Kidney glomerular epithelial cell (primary cell): ENCODE measurements around the gene DRICH1.
"Not testable (repeated sequence)": the region's sequence is repeated elsewhere in the genome, so short reads cannot be mapped to it uniquely, and the experiment has no call there.

ENCODE experiments used
- DNase-seq: peaks from one replicate; lab custom pipeline; 2025; lab: John Stamatoyannopoulos, UW

The DRICH1 gene

DNA sequence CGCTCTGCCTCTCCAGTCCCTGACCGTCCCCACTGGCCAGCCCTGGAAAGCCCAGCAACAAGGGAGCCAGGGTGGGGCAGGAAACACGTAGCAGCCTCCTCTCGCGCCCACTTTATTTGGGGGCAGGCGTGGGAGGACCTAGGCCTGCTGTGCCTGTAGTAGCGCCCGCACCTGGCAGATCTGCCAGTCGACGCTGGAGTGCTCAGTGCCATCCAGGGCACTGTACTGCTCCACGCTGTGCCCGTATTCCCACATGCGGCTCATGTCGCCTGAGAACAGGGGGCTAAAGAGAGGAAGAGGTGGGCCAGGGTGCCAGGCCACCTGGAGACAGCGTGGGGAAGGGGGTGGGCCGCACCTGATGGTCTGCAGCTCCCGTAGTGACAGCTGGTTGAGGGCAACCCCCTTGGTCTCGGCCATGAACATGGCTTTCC, 17.0 kb upstream of the DRICH1 start:
- DNase-seq, result no peak

- DNase-seq, result not testable (repeated sequence)
These were observed 14.4 kb upstream of the DRICH1 start for GRCh38 chr22:23646526-23646925.

GRCh38 chr22:23640206-23640605, 8.1 kb upstream of the DRICH1 start:
- not testable (repeated sequence) for DNase-seq

DNA sequence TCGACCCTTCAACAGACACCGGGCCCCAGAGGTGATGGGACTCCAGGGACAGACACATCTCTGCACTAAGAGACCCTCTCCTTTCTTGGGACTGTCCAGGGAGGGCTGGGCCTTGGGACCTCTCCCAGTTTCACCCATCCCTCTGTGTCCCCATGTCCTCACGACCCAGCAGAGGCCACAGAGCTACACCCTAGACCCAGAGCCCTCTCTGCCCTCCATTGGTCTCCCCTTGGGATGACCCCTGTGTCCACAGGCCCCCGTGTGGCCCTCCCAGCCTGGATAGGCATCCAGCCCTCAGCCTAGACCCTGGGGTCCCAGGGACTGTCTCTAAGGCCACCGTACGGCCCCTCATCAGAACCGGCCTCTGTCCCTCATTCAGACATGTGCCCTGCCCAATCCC, 7.5 kb upstream of the DRICH1 start:
- no peak for DNase-seq

- no peak for DNase-seq
These were observed 6.5 kb upstream of the DRICH1 start for GRCh38 chr22:23638611-23639010.

DNA sequence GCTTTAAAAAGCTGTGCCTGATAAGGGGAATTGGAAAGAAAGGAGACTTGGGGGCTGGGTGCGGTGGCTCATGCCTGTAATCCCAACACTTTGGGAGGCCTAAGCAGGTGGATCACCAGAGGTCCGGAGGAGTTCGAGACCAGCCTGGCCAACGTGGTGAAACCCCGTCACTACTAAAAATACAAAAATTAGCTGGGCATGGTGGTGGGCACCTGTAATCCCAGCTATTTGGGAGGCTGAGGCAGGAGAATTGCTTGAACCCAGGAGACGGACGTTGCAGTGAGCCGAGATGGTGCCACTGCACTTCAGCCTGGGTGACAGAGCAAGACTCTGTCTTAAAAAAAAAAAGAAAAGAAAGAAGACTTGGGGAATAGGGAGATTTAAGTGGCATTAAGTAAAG, 3.2 kb upstream of the DRICH1 start:
- DNase-seq, result not testable (repeated sequence)

DNA sequence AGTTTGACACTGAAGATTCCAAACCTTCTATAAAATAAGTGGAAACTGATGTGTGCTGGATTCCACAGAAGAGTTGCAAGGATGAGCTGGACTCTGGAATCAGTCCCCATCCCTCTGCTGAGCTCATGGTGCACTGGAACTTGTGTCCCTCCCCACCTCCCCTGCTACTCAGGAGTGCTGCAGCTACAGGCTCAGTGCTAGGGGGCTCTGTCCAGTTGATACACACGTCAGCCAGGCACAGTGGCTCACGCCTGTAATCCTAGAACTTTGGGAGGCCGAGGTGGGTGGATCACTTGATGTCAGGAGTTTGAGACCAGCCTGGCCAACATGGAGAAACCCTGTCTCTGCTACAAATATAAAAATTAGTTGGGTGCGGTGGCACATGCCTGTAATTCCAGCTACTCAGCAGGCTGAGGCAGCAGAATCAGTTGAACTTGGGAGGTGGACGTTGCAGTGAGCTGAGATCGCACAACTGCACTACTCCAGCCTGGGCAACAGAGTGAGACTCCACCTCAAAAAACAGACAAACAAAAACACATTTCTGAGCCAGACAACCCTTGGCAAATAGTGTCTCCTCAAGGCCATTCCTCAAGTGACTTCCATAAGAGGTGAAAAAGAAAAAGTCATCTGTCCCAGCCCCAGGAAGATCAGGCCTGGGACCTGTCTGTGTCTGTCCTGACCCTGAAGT, 3.9 kb downstream of the DRICH1 start:
- not testable (repeated sequence) for DNase-seq

DNA sequence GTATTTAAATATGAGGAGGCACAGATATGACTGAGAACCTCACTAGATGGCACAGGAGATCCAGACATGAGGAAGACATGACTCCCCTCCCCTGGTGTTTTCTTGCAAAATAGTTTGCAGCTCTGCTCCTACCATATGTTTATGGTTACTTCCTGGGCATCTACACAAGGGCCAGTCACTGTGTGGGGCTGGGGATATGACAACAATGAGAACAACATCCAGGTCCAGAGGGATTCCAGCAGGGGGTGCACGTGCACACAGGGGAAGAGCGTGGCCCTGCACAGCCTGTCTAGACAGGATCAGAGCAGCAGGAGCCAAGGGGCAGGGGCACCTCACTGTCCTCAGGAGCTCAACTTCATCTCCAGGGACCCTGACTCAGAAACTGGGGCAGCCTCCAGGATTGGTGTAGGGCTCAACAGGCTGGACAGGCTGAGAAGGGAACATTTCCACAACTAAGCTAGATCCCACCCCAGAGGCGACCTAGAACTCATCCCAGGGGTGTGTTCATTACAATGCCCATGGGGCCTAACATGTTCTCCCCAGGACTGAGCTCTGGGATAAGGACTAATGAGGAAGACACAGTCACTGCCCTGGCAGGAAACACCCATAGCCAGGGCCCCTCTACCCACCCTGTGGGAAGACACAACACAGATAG, 4.6 kb downstream of the DRICH1 start:
- DNase-seq, result not testable (repeated sequence)

- DNase-seq, result no peak
These were observed 5.7 kb downstream of the DRICH1 start for GRCh38 chr22:23626286-23626975.

DNA sequence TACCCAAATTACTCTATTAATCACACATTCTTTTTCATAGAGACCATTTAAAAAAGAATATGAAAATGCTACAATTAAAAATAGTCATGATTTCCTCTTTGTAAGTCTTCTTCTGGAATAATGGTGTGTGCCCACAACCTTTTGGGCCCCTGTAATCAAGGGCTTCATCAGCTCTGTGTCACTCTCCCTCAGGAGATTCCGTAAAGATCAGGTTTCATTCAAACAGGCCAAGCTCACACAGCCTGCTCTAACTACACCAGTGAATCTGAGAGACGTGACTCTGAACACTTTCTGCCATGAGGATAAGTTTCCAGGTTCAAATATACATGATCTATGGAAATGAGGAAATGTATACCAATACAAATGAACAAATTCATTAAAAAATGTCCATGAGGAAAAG, 9.5 kb downstream of the DRICH1 start:
- no peak for DNase-seq

GRCh38 chr22:23621916-23622315, 10.2 kb downstream of the DRICH1 start:
- not testable (repeated sequence) for DNase-seq

- DNase-seq, result no peak
These were observed 10.9 kb downstream of the DRICH1 start for GRCh38 chr22:23621082-23621780.

- peak; percentile 4 for DNase-seq
These were observed 18.7 kb downstream of the DRICH1 start for GRCh38 chr22:23613193-23613972.

- no peak for DNase-seq
These were observed 21.9 kb downstream of the DRICH1 start for GRCh38 chr22:23609983-23610781.

DNA sequence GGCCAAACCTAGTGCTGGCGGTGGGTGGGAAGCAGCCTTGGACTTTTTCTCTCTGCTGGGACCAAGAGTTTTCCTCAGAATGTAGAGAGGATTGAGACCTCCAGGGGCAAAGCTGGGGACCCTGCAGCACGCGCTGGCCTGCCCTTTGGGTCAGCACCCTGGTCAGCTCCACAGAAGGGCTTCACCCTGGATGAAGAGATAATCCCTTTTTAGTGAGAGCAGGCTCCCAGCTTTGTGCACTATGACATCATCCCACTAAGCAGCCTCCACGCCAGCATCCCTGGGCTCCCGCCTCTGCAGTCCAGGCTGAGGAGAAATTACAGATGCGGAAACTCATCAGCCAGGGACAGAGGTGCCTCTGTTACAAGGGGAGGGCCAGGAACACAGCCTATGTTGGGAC, 23.5 kb downstream of the DRICH1 start:
- DNase-seq, result no peak

- DNase-seq, result no peak
These were observed 25.7 kb downstream of the DRICH1 start for GRCh38 chr22:23606204-23607131.

- no peak for DNase-seq
These were observed 27.0 kb downstream of the DRICH1 start for GRCh38 chr22:23604939-23605712.

DNA sequence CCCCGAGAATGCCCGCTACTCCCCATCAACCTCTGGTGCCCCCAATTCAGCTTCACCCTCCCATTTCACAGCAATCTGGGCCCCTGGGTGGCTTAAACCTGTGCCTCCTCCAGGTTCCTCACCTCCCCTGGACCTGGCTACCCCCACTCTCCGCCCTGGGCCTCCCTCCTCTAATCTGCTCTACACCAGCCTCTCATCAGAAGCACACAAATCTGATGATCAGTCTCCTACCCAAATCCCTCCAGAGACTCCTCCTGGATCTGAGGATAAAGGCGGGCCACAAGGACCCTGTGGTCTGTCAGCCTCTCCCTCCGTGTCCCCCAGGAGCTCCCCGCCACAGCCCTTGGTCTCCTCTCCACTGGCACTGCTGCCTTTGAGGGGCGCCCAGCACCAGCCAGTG, 28.9 kb downstream of the DRICH1 start:
- DNase-seq, result no peak
